AG04449 (cell line): ENCODE results near the gene HSBP1.

ENCODE experiments used
- CTCF ChIA-PET: fragments of 350-600 bp; formaldehyde crosslinking; extraction: SDS; loops from one replicate; lab custom pipeline; 2021; ENCODE audit warnings: antibody characterized with exemption; lab: Yijun Ruan, JAX
- POLR2A ChIA-PET: fragments of 400-600, 350-600 bp; formaldehyde crosslinking; extraction: SDS; loops from one replicate; lab custom pipeline; 2020; ENCODE audit warnings: antibody characterized with exemption, inconsistent platforms; lab: Yijun Ruan, JAX
- DNase-seq: peaks from one replicate; pipeline ENCODE4 v3.0.0-alpha.2; 2010; ENCODE audit warnings: low read depth, low spot score
- H3K4me3 ChIP-seq: 2 replicates; pipeline ENCODE4 v1.5.1; 2011; ENCODE audit warnings: low read depth, mild to moderate bottlenecking, control low read depth, low read length
- CTCF ChIP-seq: IDR thresholded peaks from one replicate; pipeline ENCODE4 v1.5.1; 2011; ENCODE audit warnings: mild to moderate bottlenecking, moderate library complexity, low read length, control low read depth, inconsistent platforms; ENCODE audit not compliant: insufficient read depth; ENCODE audit errors: missing control alignments

Gene HSBP1

GRCh38 chr16:83789642-83790401 is 18.0 kb upstream of the HSBP1 start:
- no peak for DNase-seq
- ChIA-PET POLR2A (no interaction called here), CTCF (no interaction called here)
- no peak for TF ChIP-seq CTCF
- H3K4me3 ChIP-seq = no peak overlapping the region

- no peak for TF ChIP-seq CTCF
- ChIA-PET CTCF (no interaction called here), POLR2A (no interaction called here)
- no peak overlapping the region for H3K4me3 ChIP-seq
- no peak for DNase-seq
Measured at GRCh38 chr16:83791916-83792315, 15.9 kb upstream of the HSBP1 start.

- TF ChIP-seq CTCF = no peak
- POLR2A ChIA-PET = no interaction called here
- DNase-seq = no peak
- no peak overlapping the region for H3K4me3 ChIP-seq
- CTCF ChIA-PET = no interaction called here
Measured at GRCh38 chr16:83792391-83792790, 15.4 kb upstream of the HSBP1 start.

- POLR2A ChIA-PET = no interaction called here
- CTCF ChIA-PET = no interaction called here
- DNase-seq = no peak
- no peak overlapping the region for H3K4me3 ChIP-seq
- TF ChIP-seq CTCF = no peak
Measured at GRCh38 chr16:83793179-83793578, 14.6 kb upstream of the HSBP1 start.

GRCh38 chr16:83794860-83795554 is 12.8 kb upstream of the HSBP1 start:
- H3K4me3 ChIP-seq = no peak overlapping the region
- no peak for DNase-seq
- no peak for TF ChIP-seq CTCF
- CTCF ChIA-PET = no interaction called here
- POLR2A ChIA-PET = no interaction called here

- H3K4me3 ChIP-seq = no peak overlapping the region
- POLR2A ChIA-PET = no interaction called here
- no peak for DNase-seq
- TF ChIP-seq CTCF = no peak
- CTCF ChIA-PET = no interaction called here
Measured at GRCh38 chr16:83797013-83797412, 10.8 kb upstream of the HSBP1 start.
